Measurements from ENCODE around the gene TNPO1.

DNA sequence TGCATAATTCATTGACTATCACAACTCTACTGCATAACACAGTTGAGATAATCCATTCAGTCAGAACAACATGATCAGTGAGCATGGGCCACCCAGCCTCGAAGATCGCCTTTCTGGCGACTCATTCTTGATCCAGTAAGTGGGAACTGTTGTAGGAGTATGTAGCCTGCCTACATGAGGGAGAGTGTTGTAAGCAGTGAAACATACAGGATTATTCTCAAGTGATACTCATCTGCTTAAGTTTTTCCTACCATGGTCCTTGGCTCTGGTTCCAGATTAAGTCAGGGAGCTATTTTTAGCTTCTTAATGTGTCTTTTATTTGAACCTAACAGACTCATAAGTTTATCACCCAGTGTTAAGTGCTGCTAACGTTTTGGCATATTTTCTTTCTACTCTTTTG lies 44.0 kb downstream of the TNPO1 start:
- TF ChIP-seq, protein P1, sequence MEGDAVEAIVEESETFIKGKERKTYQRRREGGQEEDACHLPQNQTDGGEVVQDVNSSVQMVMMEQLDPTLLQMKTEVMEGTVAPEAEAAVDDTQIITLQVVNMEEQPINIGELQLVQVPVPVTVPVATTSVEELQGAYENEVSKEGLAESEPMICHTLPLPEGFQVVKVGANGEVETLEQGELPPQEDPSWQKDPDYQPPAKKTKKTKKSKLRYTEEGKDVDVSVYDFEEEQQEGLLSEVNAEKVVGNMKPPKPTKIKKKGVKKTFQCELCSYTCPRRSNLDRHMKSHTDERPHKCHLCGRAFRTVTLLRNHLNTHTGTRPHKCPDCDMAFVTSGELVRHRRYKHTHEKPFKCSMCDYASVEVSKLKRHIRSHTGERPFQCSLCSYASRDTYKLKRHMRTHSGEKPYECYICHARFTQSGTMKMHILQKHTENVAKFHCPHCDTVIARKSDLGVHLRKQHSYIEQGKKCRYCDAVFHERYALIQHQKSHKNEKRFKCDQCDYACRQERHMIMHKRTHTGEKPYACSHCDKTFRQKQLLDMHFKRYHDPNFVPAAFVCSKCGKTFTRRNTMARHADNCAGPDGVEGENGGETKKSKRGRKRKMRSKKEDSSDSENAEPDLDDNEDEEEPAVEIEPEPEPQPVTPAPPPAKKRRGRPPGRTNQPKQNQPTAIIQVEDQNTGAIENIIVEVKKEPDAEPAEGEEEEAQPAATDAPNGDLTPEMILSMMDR (IDR thresholded peaks at IDR 0.05), result no peak
- TF ChIP-seq EZH2phosphoT487 (IDR thresholded peaks at IDR 0.05) (no peak), EZH2 (IDR thresholded peaks at IDR 0.05) (no peak)
